NCI-H1092 treated with DMSO at 0.1 percent for 48 hours (cell line): ENCODE measurements around the gene CHERP.
A peak's percentile ranks its signal among the peaks of the same experiment; 100 is the strongest.

Experiments used
- DNase-seq: peaks from one replicate; lab custom pipeline; 2025; lab: John Stamatoyannopoulos, UW

CHERP gene, protein sequence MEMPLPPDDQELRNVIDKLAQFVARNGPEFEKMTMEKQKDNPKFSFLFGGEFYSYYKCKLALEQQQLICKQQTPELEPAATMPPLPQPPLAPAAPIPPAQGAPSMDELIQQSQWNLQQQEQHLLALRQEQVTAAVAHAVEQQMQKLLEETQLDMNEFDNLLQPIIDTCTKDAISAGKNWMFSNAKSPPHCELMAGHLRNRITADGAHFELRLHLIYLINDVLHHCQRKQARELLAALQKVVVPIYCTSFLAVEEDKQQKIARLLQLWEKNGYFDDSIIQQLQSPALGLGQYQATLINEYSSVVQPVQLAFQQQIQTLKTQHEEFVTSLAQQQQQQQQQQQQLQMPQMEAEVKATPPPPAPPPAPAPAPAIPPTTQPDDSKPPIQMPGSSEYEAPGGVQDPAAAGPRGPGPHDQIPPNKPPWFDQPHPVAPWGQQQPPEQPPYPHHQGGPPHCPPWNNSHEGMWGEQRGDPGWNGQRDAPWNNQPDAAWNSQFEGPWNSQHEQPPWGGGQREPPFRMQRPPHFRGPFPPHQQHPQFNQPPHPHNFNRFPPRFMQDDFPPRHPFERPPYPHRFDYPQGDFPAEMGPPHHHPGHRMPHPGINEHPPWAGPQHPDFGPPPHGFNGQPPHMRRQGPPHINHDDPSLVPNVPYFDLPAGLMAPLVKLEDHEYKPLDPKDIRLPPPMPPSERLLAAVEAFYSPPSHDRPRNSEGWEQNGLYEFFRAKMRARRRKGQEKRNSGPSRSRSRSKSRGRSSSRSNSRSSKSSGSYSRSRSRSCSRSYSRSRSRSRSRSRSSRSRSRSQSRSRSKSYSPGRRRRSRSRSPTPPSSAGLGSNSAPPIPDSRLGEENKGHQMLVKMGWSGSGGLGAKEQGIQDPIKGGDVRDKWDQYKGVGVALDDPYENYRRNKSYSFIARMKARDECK

DNA sequence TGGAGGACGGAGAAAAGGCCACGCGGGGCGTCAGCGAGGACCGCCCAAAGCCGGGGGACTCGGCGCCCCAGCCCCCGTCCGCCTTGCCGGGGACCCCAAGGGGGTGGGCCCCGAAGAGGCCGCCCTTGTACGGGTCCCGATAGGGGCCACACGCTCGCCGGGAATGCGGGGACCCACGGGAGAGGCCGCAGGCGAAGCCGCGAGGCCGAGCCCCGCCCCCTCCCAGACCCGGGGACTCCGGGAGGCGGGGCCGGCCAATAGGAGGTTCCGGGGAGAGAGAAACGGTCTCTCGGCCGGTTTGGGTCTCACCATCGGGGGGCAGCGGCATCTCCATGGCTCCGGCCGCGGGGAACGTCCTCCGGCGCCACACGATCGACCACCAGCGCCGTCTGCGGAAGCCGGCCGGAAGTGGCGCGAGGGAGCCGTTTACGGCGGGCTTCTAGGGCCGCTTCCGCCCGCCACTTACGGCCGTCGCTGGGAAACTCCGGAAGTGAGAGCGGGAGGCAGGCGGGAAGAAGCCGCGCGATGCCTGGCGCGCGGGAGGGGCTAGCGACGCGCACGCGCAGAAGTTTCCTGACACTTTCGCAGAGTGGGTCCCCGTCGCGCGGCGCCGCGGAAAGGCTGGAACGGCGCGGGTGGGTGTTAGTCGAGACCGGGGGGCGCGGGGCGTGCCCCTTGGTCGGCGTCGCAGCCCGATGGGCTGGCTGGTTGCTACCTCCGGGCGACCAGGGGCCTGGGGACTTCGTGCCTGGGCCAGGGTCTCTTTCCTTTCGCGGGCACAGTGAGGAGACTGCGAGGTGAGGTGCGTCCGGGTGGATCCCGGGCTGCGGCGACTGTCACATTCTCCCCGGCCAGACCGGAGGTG is at the start of gene CHERP:
Gene CHERP (minus strand): TSS at position 393 of the 865 bp plus-strand sequence. CDS start 59 bp downstream, at position 334.
- DNase-seq = peak; percentile 95

- no peak for DNase-seq
These were observed 48.9 kb upstream of the CHERP start for GRCh38 chr19:16590876-16591802.

DNA sequence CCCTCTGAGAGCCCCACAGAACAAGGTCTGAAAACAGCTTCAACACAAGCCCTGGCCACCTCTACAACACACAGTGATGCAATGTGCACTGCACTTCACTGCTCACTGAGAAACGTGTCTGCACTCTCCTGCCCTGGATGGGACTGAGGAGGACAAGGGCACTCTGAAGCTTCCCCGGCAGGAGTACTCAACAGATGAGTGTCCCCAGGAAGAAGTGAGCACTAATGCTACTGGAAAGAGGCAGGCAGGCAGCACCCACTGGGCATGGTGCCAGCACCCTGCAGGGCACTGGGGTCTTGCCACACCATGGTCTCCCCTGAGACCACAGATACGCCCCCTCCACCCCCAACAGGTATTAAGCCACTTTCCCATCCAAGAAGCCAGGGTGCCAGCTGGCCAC is 47.7 kb upstream of the CHERP start:
- peak; percentile 46 for DNase-seq

- no peak for DNase-seq
These were observed 46.8 kb upstream of the CHERP start for GRCh38 chr19:16588824-16589577.

DNA sequence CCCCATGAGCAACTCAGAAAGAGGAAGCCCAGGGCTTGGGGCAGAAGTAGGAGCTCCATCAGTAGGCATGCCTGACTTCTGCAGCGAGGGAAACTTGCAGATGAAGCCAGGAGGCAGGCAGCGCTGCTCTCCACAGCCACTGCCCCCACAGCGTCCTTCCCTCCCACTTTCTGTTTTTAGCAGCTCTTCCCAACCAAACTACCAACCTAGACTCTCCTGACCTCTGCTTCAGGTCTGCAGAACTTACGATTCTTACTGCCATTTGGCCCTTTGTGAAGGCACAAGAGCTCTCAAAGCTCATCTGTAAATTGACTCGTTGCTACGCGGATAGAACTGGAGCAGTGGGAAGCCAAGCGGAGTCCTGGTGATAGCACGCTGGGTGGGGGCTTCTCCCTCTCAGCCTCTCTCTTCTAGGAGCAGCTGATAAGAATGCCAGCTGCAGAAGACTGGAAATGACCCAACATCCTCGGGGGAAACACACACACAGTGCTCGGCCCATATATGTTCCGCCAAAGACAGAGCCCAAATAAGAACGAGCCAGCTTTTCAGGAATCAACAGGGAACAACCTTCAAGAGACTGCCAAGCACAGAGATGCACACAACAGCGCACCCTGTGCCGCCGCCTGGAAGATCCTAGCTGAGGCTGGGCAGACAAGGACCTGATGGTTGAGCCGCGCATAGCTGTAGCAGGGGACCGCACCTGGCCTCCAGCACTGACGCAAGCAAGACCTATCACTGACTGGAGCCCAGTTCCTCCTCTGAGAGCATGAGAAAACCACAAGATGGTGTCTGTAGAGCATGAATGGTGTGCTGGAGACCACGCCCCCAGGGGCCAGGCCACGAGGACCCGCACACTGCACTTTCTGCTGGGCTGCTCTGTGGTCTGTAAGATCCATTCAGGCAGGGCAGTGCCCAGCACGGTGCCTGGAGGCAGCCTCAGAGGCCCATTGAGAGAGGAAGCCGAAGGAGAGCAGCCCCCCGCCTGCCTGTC is 45.9 kb upstream of the CHERP start:
- DNase-seq = peak; percentile 39

GRCh38 chr19:16586991-16587832 is 45.0 kb upstream of the CHERP start:
- no peak for DNase-seq

GRCh38 chr19:16586477-16586871 is 44.2 kb upstream of the CHERP start:
- DNase-seq = no peak

DNA sequence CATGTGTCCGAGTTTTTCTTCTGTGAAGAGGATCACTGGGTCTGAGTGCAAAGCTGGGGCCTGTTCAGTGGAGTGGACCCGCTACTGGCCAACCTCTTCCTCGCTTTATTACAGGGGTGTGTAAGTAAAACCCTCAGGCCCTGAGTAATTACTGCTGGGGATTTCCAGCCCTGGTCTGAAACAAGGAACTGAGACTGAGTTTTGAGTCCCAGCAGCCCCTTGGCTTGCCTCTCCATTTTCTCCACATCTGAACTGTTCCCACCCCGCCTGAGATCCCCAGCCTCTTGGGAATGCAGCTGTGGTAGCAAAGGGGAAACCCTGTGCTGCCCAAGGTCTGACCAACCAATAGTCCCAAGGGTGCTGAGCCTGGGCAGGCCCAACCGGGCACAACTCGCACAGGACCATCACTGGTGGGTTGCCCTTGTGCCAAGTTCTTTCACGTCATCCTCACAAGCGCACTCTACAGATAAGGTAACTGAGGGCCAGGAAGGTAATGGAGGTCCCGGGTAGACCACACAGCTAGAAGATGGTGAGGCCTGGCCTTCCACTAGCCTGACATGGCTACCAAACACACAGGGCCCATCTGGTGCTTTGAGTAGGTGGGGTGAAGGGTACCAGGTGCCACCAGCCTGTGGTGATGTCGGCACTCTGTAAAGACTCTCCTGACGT is 43.7 kb upstream of the CHERP start:
- DNase-seq = no peak

DNA sequence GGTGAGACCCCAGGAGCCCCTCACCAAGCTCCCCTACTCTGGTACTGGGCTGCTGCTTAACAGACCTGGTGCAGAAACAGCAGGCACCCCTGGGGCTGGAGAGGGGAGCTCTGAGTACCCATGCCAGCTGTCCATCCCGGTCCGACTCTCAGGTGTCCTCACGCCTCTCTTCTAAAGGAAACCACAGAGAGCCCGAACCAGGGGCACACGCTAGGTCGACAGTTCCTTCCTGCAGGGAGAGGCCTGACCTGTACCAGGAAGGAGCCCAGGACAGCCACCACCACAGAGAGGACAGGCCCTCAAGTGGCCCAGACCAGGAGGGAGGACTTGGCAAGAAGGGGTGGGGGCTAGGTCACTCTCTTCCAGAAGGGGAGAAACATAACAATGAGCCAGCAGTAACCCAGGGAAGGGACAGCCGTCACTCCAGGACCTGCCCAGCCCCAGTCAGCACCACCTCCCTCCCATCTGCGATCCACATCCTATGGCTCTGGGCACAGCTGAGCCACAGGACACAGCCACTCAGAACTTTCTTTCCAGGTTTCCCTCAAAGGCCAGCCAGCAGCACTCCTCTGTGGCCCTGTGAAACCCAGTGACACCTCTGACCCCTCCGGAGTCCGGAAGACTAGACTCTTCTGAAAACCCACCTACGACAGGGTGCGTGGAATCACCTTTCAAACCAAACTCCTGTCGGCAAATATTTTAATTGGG is 43.0 kb upstream of the CHERP start:
- DNase-seq = no peak

DNA sequence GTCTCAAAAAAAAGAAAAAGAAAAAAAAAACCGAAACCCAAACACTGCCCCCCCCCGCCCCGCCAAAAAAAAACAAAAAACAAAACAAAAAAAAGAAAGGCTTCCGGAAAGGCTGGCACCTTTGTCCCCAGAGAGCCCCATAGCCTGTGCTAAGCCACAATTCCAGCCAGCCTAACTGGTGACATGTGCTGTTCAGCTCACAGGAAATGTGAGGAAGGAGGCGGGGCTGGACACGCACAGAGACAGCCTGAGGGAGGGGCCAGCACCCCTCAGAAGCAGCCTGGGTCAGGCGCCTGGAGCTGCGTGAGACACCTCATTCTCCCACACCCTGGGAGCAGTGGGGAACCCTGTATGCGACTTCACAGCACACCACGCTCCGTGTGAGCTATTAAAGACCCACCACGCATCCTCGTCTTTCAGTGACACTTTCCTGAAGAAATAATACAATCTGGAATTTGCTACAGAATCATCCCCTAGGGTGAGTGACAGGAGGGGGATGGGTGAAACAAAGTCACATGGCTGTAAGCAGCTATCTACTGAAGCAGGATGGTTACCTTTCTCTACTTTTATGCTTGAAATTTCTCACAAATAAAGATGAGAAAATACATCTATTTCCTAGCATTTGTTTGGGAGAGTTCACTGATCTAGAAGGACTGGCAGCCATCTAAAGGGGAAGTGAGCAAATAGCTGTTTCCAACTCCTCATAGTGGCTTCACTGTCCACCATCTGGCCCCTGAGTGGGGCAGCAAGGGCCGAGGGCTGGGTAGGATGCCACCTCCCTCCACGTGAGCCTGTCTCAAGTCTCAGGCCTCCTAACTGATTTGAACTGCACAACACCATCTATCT is 42.2 kb upstream of the CHERP start:
- no peak for DNase-seq

GRCh38 chr19:16582486-16583261 is 40.4 kb upstream of the CHERP start:
- no peak for DNase-seq

GRCh38 chr19:16581971-16582343 is 39.7 kb upstream of the CHERP start:
- no peak for DNase-seq

GRCh38 chr19:16581145-16581970 is 39.1 kb upstream of the CHERP start:
- DNase-seq = no peak

- DNase-seq = no peak
These were observed 37.1 kb upstream of the CHERP start for GRCh38 chr19:16579381-16579780.
